Peyer's patch (tissue), 4 donors: ENCODE data around the gene TEKT5.

Experiments
- CTCF ChIP-seq, 6 experiments: fragments of 450-650 bp in 4 of 6; fragments of 200-600 bp in 2 of 6; sonication (generic) in 1 of 6; IDR thresholded peaks; one replicate each; pipeline ENCODE4 v1.5.1; 2017 to 2019; ENCODE audit warnings: antibody characterized with exemption in 6 of 6, mild to moderate bottlenecking in 3 of 6, moderate library complexity in 1 of 6
- POLR2A ChIP-seq, 2 donors: fragments of 450-650 bp; IDR thresholded peaks; one replicate each; pipeline ENCODE4 v1.5.1; 2017; ENCODE audit warnings: antibody characterized with exemption in 2 of 2, mild to moderate bottlenecking in 2 of 2, moderate library complexity in 2 of 2

GRCh38 chr16:10641953-10642949 is 52.5 kb downstream of the TEKT5 start:
- TF ChIP-seq CTCF (IDR thresholded peaks at IDR 0.05): no peak
- no peak for TF ChIP-seq POLR2A (IDR thresholded peaks at IDR 0.05)
